ENCODE data around the gene TECPR2.

DNA sequence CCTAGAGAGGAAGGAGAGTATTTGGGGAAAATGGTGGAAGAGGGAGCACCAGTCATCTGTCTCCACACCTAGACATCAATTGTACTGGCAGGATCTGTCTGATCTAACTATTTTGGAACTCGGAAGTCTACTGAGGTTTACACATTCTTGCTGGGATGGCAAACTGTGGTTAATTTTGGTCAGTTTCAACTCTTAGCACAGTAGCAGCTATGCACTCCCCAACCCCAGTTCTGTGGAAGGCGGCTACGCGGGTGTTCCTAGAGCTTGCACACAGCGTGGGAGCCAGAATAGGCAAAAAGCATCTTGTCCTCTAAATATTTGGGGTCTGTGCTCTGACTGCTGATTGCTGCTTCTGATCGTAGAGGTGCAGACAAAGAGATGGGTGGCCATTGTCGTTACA is 33.8 kb downstream of the TECPR2 start:
- TF ChIP-seq ZNF70 (CRISPR knock-in tag; IDR thresholded peaks at IDR 0.05) (no peak), ARNTL (CRISPR knock-in tag; IDR thresholded peaks at IDR 0.05; ENCODE audit: borderline replicate concordance, low read depth) (no peak)
- TF ChIP-seq, protein P1, sequence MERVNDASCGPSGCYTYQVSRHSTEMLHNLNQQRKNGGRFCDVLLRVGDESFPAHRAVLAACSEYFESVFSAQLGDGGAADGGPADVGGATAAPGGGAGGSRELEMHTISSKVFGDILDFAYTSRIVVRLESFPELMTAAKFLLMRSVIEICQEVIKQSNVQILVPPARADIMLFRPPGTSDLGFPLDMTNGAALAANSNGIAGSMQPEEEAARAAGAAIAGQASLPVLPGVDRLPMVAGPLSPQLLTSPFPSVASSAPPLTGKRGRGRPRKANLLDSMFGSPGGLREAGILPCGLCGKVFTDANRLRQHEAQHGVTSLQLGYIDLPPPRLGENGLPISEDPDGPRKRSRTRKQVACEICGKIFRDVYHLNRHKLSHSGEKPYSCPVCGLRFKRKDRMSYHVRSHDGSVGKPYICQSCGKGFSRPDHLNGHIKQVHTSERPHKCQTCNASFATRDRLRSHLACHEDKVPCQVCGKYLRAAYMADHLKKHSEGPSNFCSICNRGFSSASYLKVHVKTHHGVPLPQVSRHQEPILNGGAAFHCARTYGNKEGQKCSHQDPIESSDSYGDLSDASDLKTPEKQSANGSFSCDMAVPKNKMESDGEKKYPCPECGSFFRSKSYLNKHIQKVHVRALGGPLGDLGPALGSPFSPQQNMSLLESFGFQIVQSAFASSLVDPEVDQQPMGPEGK (CRISPR knock-in tag; IDR thresholded peaks at IDR 0.05; ENCODE audit: borderline replicate concordance): no peak

Data from SK-N-SH treated with all-trans-retinoic acid at 6 μM for 48 hours (cell line).